Transverse colon (tissue), 3 donors: ENCODE measurements around the gene CCL1.

Experiments used
- CTCF ChIP-seq, 5 experiments: fragments of 200-600 bp in 3 of 5; fragments of 450-650 bp in 2 of 5; sonication (generic) in 3 of 5; IDR thresholded peaks; 1 replicate in 2 of 5; 2 replicates in 3 of 5; pipeline ENCODE4 v1.5.1; 2016 to 2017; ENCODE audit warnings: antibody characterized with exemption in 5 of 5, inconsistent platforms in 3 of 5, mild to moderate bottlenecking in 2 of 5, moderate library complexity in 1 of 5
- EP300 ChIP-seq: sonication (generic); formaldehyde crosslinking; IDR thresholded peaks from one replicate; pipeline ENCODE4 v1.6.1; 2017; ENCODE audit warnings: antibody characterized with exemption, low read depth

- no peak for TF ChIP-seq EP300
- TF ChIP-seq CTCF (IDR thresholded peaks at IDR 0.05) = no peak
Observed at GRCh38 chr17:34389126-34389750, 26.2 kb upstream of the CCL1 start.
